HEK293 (cell line): ENCODE data around the gene SLC25A12.

Experiments
- CTCF ChIA-PET: fragments of 350-600 bp; formaldehyde crosslinking; extraction: SDS; loops from one replicate; lab custom pipeline; 2021; ENCODE audit warnings: antibody characterized with exemption; lab: Yijun Ruan, JAX
- POLR2A ChIA-PET: fragments of 300-600 bp; formaldehyde crosslinking; extraction: SDS; loops from one replicate; lab custom pipeline; 2020; ENCODE audit warnings: antibody characterized with exemption, inconsistent platforms; lab: Yijun Ruan, JAX
- H3K27ac ChIP-seq: fragments of 200-500 bp; sonication (Bioruptor generic); 2 replicates; pipeline ENCODE4 v1.5.1; 2014; ENCODE audit warnings: low read depth, low read length, control low read depth, inconsistent platforms; ENCODE audit errors: extremely low read depth
- H3K36me3 ChIP-seq, 2 experiments: fragments of 200-500 bp in 1 of 2; sonication (Bioruptor generic) in 1 of 2; 1 replicate in 1 of 2; 2 replicates in 1 of 2; pipeline ENCODE4 v1.5.1; 2014 to 2017; ENCODE audit warnings: inconsistent platforms in 2 of 2, low read length in 2 of 2; ENCODE audit not compliant: control insufficient read depth in 2 of 2, insufficient read depth in 1 of 2
- H3K4me1 ChIP-seq: fragments of 200-500 bp; sonication (Bioruptor generic); 2 replicates; pipeline ENCODE4 v1.5.1; 2014; ENCODE audit warnings: mild to moderate bottlenecking, low read length, inconsistent platforms; ENCODE audit not compliant: control insufficient read depth, insufficient read depth
- H3K4me3 ChIP-seq: 2 replicates; pipeline ENCODE4 v1.5.1; 2011; ENCODE audit warnings: low read depth, mild to moderate bottlenecking, control low read depth, low read length, moderate library complexity
- H3K9me3 ChIP-seq: fragments of 200-500 bp; sonication (Bioruptor generic); 2 replicates; pipeline ENCODE4 v1.5.1; 2014; ENCODE audit warnings: low read depth, low read length, inconsistent platforms; ENCODE audit not compliant: control insufficient read depth, insufficient read depth
- GFI1B ChIP-seq: fragments of 450-650 bp; formaldehyde crosslinking; IDR thresholded peaks from 2 replicates; pipeline ENCODE4 v1.5.1; 2016; ENCODE audit warnings: missing biosample characterization, missing genetic modification characterization
- KLF9 ChIP-seq: fragments of 450-650 bp; formaldehyde crosslinking; IDR thresholded peaks from 2 replicates; pipeline ENCODE4 v1.5.1; 2016; ENCODE audit warnings: missing biosample characterization, missing genetic modification characterization, low read depth
- MYNN ChIP-seq: fragments of 450-650 bp; formaldehyde crosslinking; IDR thresholded peaks from 2 replicates; pipeline ENCODE4 v1.5.1; 2016; ENCODE audit warnings: missing biosample characterization, missing genetic modification characterization, borderline replicate concordance
- OSR2 ChIP-seq: fragments of 450-650 bp; formaldehyde crosslinking; IDR thresholded peaks from 2 replicates; pipeline ENCODE4 v1.5.1; 2016; ENCODE audit warnings: missing biosample characterization, missing genetic modification characterization
- OVOL3 ChIP-seq: fragments of 450-650 bp; formaldehyde crosslinking; IDR thresholded peaks from 2 replicates; pipeline ENCODE4 v1.5.1; 2016; ENCODE audit warnings: missing biosample characterization, missing genetic modification characterization
- PRDM10 ChIP-seq: fragments of 450-650 bp; formaldehyde crosslinking; IDR thresholded peaks from 2 replicates; pipeline ENCODE4 v1.5.1; 2016; ENCODE audit warnings: missing biosample characterization, missing genetic modification characterization
- PRDM2 ChIP-seq: fragments of 450-650 bp; formaldehyde crosslinking; IDR thresholded peaks from 2 replicates; pipeline ENCODE4 v1.5.1; 2016; ENCODE audit warnings: missing biosample characterization, missing genetic modification characterization, borderline replicate concordance
- PRDM6 ChIP-seq: fragments of 450-650 bp; formaldehyde crosslinking; IDR thresholded peaks from 2 replicates; pipeline ENCODE4 v1.5.1; 2017; ENCODE audit warnings: missing biosample characterization, missing genetic modification characterization
- RBAK ChIP-seq: fragments of 450-650 bp; formaldehyde crosslinking; IDR thresholded peaks from 2 replicates; pipeline ENCODE4 v1.5.1; 2016; ENCODE audit warnings: missing biosample characterization, missing genetic modification characterization
- SCRT1 ChIP-seq: fragments of 450-650 bp; formaldehyde crosslinking; IDR thresholded peaks from 2 replicates; pipeline ENCODE4 v1.5.1; 2016; ENCODE audit warnings: missing biosample characterization, missing genetic modification characterization, borderline replicate concordance
- WT1 ChIP-seq: fragments of 450-650 bp; formaldehyde crosslinking; IDR thresholded peaks from 2 replicates; pipeline ENCODE4 v1.5.1; 2016; ENCODE audit warnings: missing biosample characterization, missing genetic modification characterization
- ZFP41 ChIP-seq: fragments of 450-650 bp; formaldehyde crosslinking; IDR thresholded peaks from 2 replicates; pipeline ENCODE4 v1.5.1; 2016; ENCODE audit warnings: missing biosample characterization, missing genetic modification characterization, borderline replicate concordance
- ZNF16 ChIP-seq: fragments of 450-650 bp; formaldehyde crosslinking; IDR thresholded peaks from 2 replicates; pipeline ENCODE4 v1.5.1; 2016; ENCODE audit warnings: low read depth, missing biosample characterization, missing genetic modification characterization
- ZNF292 ChIP-seq: fragments of 450-650 bp; formaldehyde crosslinking; IDR thresholded peaks from 2 replicates; pipeline ENCODE4 v1.5.1; 2016; ENCODE audit warnings: low read depth, missing biosample characterization, missing genetic modification characterization, borderline replicate concordance
- ZNF335 ChIP-seq: fragments of 450-650 bp; formaldehyde crosslinking; conservative IDR thresholded peaks from 2 replicates; pipeline ENCODE4 v1.5.1; 2016; ENCODE audit warnings: missing biosample characterization, missing genetic modification characterization
- ZNF433 ChIP-seq: fragments of 450-650 bp; formaldehyde crosslinking; IDR thresholded peaks from 2 replicates; pipeline ENCODE4 v1.5.1; 2016; ENCODE audit warnings: missing biosample characterization, missing genetic modification characterization, low read depth
- TF ChIP-seq, protein P1 (sequence below): fragments of 450-650 bp; formaldehyde crosslinking; IDR thresholded peaks from 2 replicates; pipeline ENCODE4 v1.5.1; 2016; ENCODE audit warnings: missing biosample characterization, missing genetic modification characterization
- TF ChIP-seq, protein P2 (sequence below): fragments of 450-650 bp; formaldehyde crosslinking; IDR thresholded peaks from 2 replicates; pipeline ENCODE4 v1.5.1; 2016; ENCODE audit warnings: missing biosample characterization, missing genetic modification characterization
- TF ChIP-seq, protein P3 (sequence below): fragments of 450-650 bp; formaldehyde crosslinking; IDR thresholded peaks from 2 replicates; pipeline ENCODE4 v1.5.1; 2016; ENCODE audit warnings: missing biosample characterization, missing genetic modification characterization

SLC25A12 gene

DNA sequence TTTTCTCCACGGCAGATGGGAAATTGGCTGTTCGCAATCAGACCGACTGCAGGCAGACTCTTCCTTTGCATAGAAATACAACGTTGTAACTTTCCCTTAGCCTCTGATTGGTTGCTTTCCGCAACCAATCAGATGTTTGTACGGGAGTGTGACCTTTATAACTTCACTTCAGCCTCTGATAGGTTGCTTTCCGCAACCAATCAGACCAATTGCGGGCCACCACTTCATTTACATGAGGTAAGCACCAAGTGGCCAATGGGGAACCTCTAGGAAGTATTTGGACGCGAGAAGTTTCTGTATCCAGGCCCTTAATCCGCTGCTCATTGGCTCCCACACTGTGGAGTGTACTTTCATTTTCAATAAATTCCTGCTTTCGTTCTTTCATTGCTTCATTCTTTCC lies 19.1 kb downstream of the SLC25A12 start (continued):
- TF ChIP-seq PRDM10 (tag by site-specific recombination) (no peak), SCRT1 (tag by site-specific recombination) (no peak), ZNF292 (tag by site-specific recombination) (no peak)

DNA sequence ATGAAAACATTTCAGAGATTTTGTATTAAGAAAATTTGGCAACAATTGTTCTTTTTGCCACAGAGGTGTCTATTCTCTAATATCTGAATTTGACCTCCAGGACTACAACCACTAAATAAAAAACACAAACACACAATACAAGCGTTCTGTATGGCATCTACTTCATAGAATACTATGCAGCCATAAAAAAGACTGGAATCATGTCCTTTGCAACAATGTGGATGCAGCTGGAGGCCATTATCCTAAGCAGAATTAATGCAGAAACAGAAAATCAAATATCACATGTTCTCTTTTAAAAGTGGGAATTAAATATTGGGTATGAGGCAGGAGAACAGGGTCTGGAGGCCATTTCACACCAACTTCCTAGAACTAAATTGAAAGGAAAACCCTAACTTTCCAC lies 19.5 kb downstream of the SLC25A12 start:
- peaks cover 3% of the 10 kb centered on the region; the same call in 1 of the 2 replicates for H3K4me1 ChIP-seq
- POLR2A ChIA-PET: no interaction called here
- H3K9me3 ChIP-seq: no peaks in the 10 kb centered on the region
- CTCF ChIA-PET: no interaction called here
- H3K4me3 ChIP-seq: no peak overlapping the region
- H3K36me3 ChIP-seq: peaks cover 0 to 20% of the 10 kb centered on the region in 2 experiments; a peak in 2 of 3 replicates
- H3K27ac ChIP-seq: no peak overlapping the region
- TF ChIP-seq OSR2 (tag by site-specific recombination): no peak
- no peak for TF ChIP-seq RBAK (tag by site-specific recombination)
- no peak for TF ChIP-seq OVOL3 (tag by site-specific recombination)
- TF ChIP-seq KLF9 (tag by site-specific recombination): no peak
- TF ChIP-seq ZNF16: no peak
- TF ChIP-seq, protein P1, sequence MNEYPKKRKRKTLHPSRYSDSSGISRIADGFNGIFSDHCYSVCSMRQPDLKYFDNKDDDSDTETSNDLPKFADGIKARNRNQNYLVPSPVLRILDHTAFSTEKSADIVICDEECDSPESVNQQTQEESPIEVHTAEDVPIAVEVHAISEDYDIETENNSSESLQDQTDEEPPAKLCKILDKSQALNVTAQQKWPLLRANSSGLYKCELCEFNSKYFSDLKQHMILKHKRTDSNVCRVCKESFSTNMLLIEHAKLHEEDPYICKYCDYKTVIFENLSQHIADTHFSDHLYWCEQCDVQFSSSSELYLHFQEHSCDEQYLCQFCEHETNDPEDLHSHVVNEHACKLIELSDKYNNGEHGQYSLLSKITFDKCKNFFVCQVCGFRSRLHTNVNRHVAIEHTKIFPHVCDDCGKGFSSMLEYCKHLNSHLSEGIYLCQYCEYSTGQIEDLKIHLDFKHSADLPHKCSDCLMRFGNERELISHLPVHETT (tag by site-specific recombination): no peak
- no peak for TF ChIP-seq ZNF433 (tag by site-specific recombination)
- TF ChIP-seq, protein P2, sequence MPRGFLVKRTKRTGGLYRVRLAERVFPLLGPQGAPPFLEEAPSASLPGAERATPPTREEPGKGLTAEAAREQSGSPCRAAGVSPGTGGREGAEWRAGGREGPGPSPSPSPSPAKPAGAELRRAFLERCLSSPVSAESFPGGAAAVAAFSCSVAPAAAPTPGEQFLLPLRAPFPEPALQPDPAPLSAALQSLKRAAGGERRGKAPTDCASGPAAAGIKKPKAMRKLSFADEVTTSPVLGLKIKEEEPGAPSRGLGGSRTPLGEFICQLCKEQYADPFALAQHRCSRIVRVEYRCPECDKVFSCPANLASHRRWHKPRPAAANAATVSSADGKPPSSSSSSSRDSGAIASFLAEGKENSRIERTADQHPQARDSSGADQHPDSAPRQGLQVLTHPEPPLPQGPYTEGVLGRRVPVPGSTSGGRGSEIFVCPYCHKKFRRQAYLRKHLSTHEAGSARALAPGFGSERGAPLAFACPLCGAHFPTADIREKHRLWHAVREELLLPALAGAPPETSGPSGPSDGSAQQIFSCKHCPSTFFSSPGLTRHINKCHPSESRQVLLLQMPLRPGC (tag by site-specific recombination): no peak
- no peak for TF ChIP-seq GFI1B (tag by site-specific recombination)
- TF ChIP-seq ZFP41 (tag by site-specific recombination): no peak
- no peak for TF ChIP-seq MYNN (tag by site-specific recombination)
- no peak for TF ChIP-seq ZNF335 (tag by site-specific recombination)
- TF ChIP-seq PRDM6: no peak
- TF ChIP-seq WT1 (tag by site-specific recombination): no peak
- TF ChIP-seq, protein P3, sequence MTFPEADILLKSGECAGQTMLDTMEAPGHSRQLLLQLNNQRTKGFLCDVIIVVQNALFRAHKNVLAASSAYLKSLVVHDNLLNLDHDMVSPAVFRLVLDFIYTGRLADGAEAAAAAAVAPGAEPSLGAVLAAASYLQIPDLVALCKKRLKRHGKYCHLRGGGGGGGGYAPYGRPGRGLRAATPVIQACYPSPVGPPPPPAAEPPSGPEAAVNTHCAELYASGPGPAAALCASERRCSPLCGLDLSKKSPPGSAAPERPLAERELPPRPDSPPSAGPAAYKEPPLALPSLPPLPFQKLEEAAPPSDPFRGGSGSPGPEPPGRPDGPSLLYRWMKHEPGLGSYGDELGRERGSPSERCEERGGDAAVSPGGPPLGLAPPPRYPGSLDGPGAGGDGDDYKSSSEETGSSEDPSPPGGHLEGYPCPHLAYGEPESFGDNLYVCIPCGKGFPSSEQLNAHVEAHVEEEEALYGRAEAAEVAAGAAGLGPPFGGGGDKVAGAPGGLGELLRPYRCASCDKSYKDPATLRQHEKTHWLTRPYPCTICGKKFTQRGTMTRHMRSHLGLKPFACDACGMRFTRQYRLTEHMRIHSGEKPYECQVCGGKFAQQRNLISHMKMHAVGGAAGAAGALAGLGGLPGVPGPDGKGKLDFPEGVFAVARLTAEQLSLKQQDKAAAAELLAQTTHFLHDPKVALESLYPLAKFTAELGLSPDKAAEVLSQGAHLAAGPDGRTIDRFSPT (tag by site-specific recombination): no peak
- TF ChIP-seq PRDM2: no peak
